H1 (cell line): ENCODE results near the gene U2SURP. TPM values are rescaled to one million over a fixed set of nuclear protein-coding genes. Genes with fewer than 3 reads are reported as not detected.

Experiments used
- CTCF ChIA-PET: fragments of 300-600 bp; sonication (Branson Sonifier 250); formaldehyde crosslinking; loops from one replicate; lab custom pipeline; 2021; ENCODE audit not compliant: partially characterized antibody; lab: Charles Lee
- POLR2A ChIA-PET: fragments of 300-600 bp; sonication (Branson Sonifier 250); formaldehyde crosslinking; loops from one replicate; lab custom pipeline; 2021; ENCODE audit warnings: inconsistent platforms; ENCODE audit not compliant: partially characterized antibody; lab: Charles Lee
- DNase-seq, 2 experiments: peaks; one replicate each; pipeline versions ENCODE4 v3.0.0 to v3.0.0-alpha.2; 2010 to 2022; ENCODE audit warnings: low spot score in 2 of 2, low read depth in 1 of 2, mixed read lengths in 1 of 2
- FAIRE-seq: peaks from 2 replicates; lab custom pipeline; 2011; peaks lifted over from hg19 to GRCh38; lab: Jason Lieb, UNC
- H2AFZ ChIP-seq: 2 replicates; pipeline ENCODE4 v1.8.1; 2012; ENCODE audit warnings: low read length, inconsistent platforms
- H2AK5ac ChIP-seq: 2 replicates; pipeline ENCODE4 v1.6.1; 2013; ENCODE audit warnings: low read depth, low read length
- H2BK120ac ChIP-seq: replicated peaks from 2 replicates; pipeline ENCODE3; 2013; ENCODE audit warnings: low read depth, low read length, inconsistent platforms
- H2BK12ac ChIP-seq: 2 replicates; pipeline ENCODE4 v1.6.1; 2013; ENCODE audit warnings: low read depth, low read length
- H2BK15ac ChIP-seq: 2 replicates; pipeline ENCODE4 v1.6.1; 2013; ENCODE audit warnings: low read length
- H2BK20ac ChIP-seq: 2 replicates; pipeline ENCODE4 v1.6.1; 2013; ENCODE audit warnings: low read length
- H2BK5ac ChIP-seq: 2 replicates; pipeline ENCODE4 v1.6.1; 2013; ENCODE audit warnings: low read depth, low read length
- H3K14ac ChIP-seq: 2 replicates; pipeline ENCODE4 v1.6.1; 2013; ENCODE audit warnings: inconsistent platforms; ENCODE audit not compliant: insufficient read length
- H3K18ac ChIP-seq: 2 replicates; pipeline ENCODE4 v1.6.1; 2013; ENCODE audit warnings: low read length; ENCODE audit errors: extremely low read depth
- H3K23ac ChIP-seq: 2 replicates; pipeline ENCODE4 v1.6.1; 2013; ENCODE audit warnings: inconsistent platforms; ENCODE audit not compliant: insufficient read length
- H3K23me2 ChIP-seq: 2 replicates; pipeline ENCODE4 v1.6.1; 2013; ENCODE audit warnings: low read depth, low read length
- H3K27ac ChIP-seq: 2 replicates; pipeline ENCODE4 v1.6.1; 2011; ENCODE audit warnings: low read depth, low read length, inconsistent platforms
- H3K27me3 ChIP-seq, 4 experiments: replicated peaks in 1 of 4; 1 replicate in 1 of 4; 2 replicates in 3 of 4; pipeline versions ENCODE4 v1.6.1 to v1.8.1; 2011 to 2013; ENCODE audit warnings: low read length in 3 of 4, mild to moderate bottlenecking in 3 of 4, inconsistent platforms in 2 of 4, mixed read lengths in 2 of 4, moderate library complexity in 1 of 4; ENCODE audit not compliant: control insufficient read depth in 3 of 4, insufficient read depth in 3 of 4; ENCODE audit errors: extremely low read depth in 1 of 4
- H3K36me3 ChIP-seq, 4 experiments: 2 replicates each; pipeline versions ENCODE4 v1.6.1 to v1.8.1; 2011 to 2013; ENCODE audit warnings: mild to moderate bottlenecking in 4 of 4, low read length in 3 of 4, moderate library complexity in 2 of 4, control low read depth in 1 of 4, inconsistent platforms in 1 of 4; ENCODE audit not compliant: insufficient read depth in 4 of 4, control insufficient read depth in 2 of 4
- H3K4ac ChIP-seq: replicated peaks from 2 replicates; pipeline ENCODE3; 2013; ENCODE audit warnings: low read length, low read depth, mixed read lengths, inconsistent platforms; ENCODE audit not compliant: insufficient read length
- H3K4me1 ChIP-seq, 4 experiments: replicated peaks in 1 of 4; 1 replicate in 1 of 4; 2 replicates in 3 of 4; pipeline versions ENCODE4 v1.6.1 to v1.8.1; 2011 to 2013; ENCODE audit warnings: low read length in 3 of 4, inconsistent platforms in 2 of 4, mixed read lengths in 1 of 4; ENCODE audit not compliant: insufficient read depth in 4 of 4, control insufficient read depth in 3 of 4
- H3K4me2 ChIP-seq, 2 experiments: 2 replicates each; pipeline versions ENCODE4 v1.6.1 to v1.8.1; 2011 to 2013; ENCODE audit warnings: low read depth in 2 of 2, low read length in 2 of 2, control low read depth in 1 of 2, inconsistent platforms in 1 of 2, mild to moderate bottlenecking in 1 of 2; ENCODE audit not compliant: insufficient read depth in 1 of 2
- H3K4me3 ChIP-seq, 4 experiments: fragments of 200-600, 300-600 bp in 1 of 4; sonication (generic), shearing (Covaris generic), sonication (Bioruptor Twin) in 1 of 4; 2 replicates each; pipeline versions ENCODE4 v1.5.1 to v1.8.1; 2011 to 2016; ENCODE audit warnings: low read length in 4 of 4, low read depth in 3 of 4, control low read depth in 2 of 4, inconsistent platforms in 2 of 4, mild to moderate bottlenecking in 2 of 4, mixed read lengths in 1 of 4, moderate library complexity in 1 of 4; ENCODE audit not compliant: insufficient read depth in 2 of 4; ENCODE audit errors: extremely low read depth in 1 of 4
- H3K56ac ChIP-seq: replicated peaks from 2 replicates; pipeline ENCODE3; 2013; ENCODE audit warnings: low read depth, mild to moderate bottlenecking, mixed read lengths, low read length, inconsistent platforms; ENCODE audit not compliant: insufficient read length
- H3K79me1 ChIP-seq: 2 replicates; pipeline ENCODE4 v1.6.1; 2013; ENCODE audit warnings: low read depth, low read length, control low read depth
- H3K79me2 ChIP-seq, 2 experiments: 2 replicates each; pipeline versions ENCODE4 v1.6.1 to v1.8.1; 2012 to 2013; ENCODE audit warnings: low read length in 2 of 2, mild to moderate bottlenecking in 2 of 2, inconsistent platforms in 1 of 2; ENCODE audit not compliant: insufficient read depth in 2 of 2, control insufficient read depth in 1 of 2
- H3K9ac ChIP-seq, 4 experiments: replicated peaks in 1 of 4; 1 replicate in 1 of 4; 2 replicates in 3 of 4; pipeline versions ENCODE4 v1.6.1 to v1.8.1; 2011 to 2013; ENCODE audit warnings: low read depth in 3 of 4, low read length in 3 of 4, control low read depth in 2 of 4, mild to moderate bottlenecking in 2 of 4, moderate library complexity in 2 of 4, inconsistent platforms in 1 of 4; ENCODE audit errors: extremely low read depth in 1 of 4
- H3K9me3 ChIP-seq, 2 experiments: 2 replicates each; pipeline versions ENCODE4 v1.6.1 to v1.8.1; 2012 to 2013; ENCODE audit warnings: mild to moderate bottlenecking in 2 of 2, moderate library complexity in 2 of 2, control low read depth in 1 of 2, inconsistent platforms in 1 of 2, low read depth in 1 of 2, low read length in 1 of 2, mixed read lengths in 1 of 2; ENCODE audit not compliant: insufficient read depth in 2 of 2
- H4K20me1 ChIP-seq, 2 experiments: replicated peaks in 1 of 2; 2 replicates each; pipeline versions ENCODE3 to v1.8.1; 2011 to 2013; ENCODE audit warnings: inconsistent platforms in 2 of 2, low read length in 2 of 2, mild to moderate bottlenecking in 1 of 2; ENCODE audit not compliant: insufficient read depth in 2 of 2, control insufficient read depth in 1 of 2
- H4K5ac ChIP-seq: 2 replicates; pipeline ENCODE4 v1.6.1; 2013; ENCODE audit warnings: low read length, low read depth, mixed read lengths, inconsistent platforms; ENCODE audit not compliant: insufficient read length
- H4K8ac ChIP-seq: 2 replicates; pipeline ENCODE4 v1.8.0; 2013; ENCODE audit warnings: mild to moderate bottlenecking, moderate library complexity, low read length, inconsistent platforms; ENCODE audit not compliant: insufficient read depth; ENCODE audit errors: extremely low read depth
- H4K91ac ChIP-seq: replicated peaks from 2 replicates; pipeline ENCODE3; 2013; ENCODE audit warnings: low read length, mixed read lengths, inconsistent platforms; ENCODE audit not compliant: insufficient read length
- TEAD4 ChIP-seq: IDR thresholded peaks from 2 replicates; pipeline ENCODE4 v1.6.1; 2012; ENCODE audit warnings: low read depth, low read length, inconsistent platforms, mixed read lengths
- USF2 ChIP-seq: IDR thresholded peaks from 2 replicates; pipeline ENCODE4 v1.6.1; 2011; ENCODE audit warnings: low read length, improper control_type of control experiment
- WGBS, 2 experiments: shearing (Covaris generic) in 1 of 2; methylation state at CpG; one replicate each; pipeline versions ENCODE4 v1.1.6 to v1.1.7; 2013 to 2015; ENCODE audit warnings: low lambda C conversion rate in 2 of 2, mixed read lengths in 2 of 2, inconsistent platforms in 1 of 2, low coverage in 1 of 2, missing lambda C conversion rate in 1 of 2; ENCODE audit not compliant: insufficient replicate concordance in 2 of 2, insufficient coverage in 1 of 2, insufficient read length in 1 of 2; ENCODE audit errors: extremely low coverage in 1 of 2, missing lambda C conversion rate in 1 of 2; 5-methylcytosine and 5-hydroxymethylcytosine counted together
- polyA plus RNA-seq, 7 experiments: library from polyadenylated mRNA; depleted of rRNA in 3 of 7; stranded (reverse) in 5 of 7; unstranded in 2 of 7; fragments of >200 nt in 5 of 7; fragments of 200-250 nt in 2 of 7; gene quantifications; 1 replicate in 5 of 7; 2 replicates in 1 of 7; 4 replicates in 1 of 7; pipeline versions ENCODE4 v1.2.1 to v1.2.3, GENCODE V29; 2011 to 2013; ENCODE audit warnings: missing spikeins in 2 of 7, mixed read lengths in 2 of 7
- total RNA-seq: library from RNA; stranded (reverse); fragmentation: NEBNext Ultra II Directional; extraction: Animal tissue kit (Norgen Biotek cat#: 25700); gene quantifications from 2 replicates; pipeline ENCODE4 v1.2.1, GENCODE V29; 2021

Gene U2SURP
- total and polyA plus RNA-seq, 2 of the 8 experiments (the other 6 are each of a cell fraction or from before 2014, with no cell fraction given): 22.2 to 167 TPM

- Histone ChIP-seq H3K27me3 (no peaks in the 10 kb centered on the region), H3K27ac (no peak overlapping the region), H4K5ac (no peak overlapping the region), H2BK12ac (no peak overlapping the region), H2BK20ac (no peak overlapping the region; the same call in 1 of the 2 replicates), H3K36me3 (no peaks in the 10 kb centered on the region), H3K4me2 (no peak overlapping the region), H3K4me1 (peaks cover 0 to 1% (median 0%) of the 10 kb centered on the region in 4 experiments; a peak in 1 of 7 replicates), H3K4me3 (no peak overlapping the region), H3K14ac (no peak overlapping the region), H2BK120ac (no peak overlapping the region), H3K23ac (no peak overlapping the region), H2BK5ac (no peak overlapping the region), H4K20me1 (no peaks in the 10 kb centered on the region), H2AFZ (peak overlapping the region; percentile 73; the same call in 1 of the 2 replicates), H4K8ac (no peak overlapping the region), H2BK15ac (no peak overlapping the region; the same call in 1 of the 2 replicates), H3K79me2 (no peaks in the 10 kb centered on the region), H3K9me3 (no peaks in the 10 kb centered on the region), H3K23me2 (peaks cover 2% of the 10 kb centered on the region; the same call in 1 of the 2 replicates), H3K9ac (no peak overlapping the region; a peak in 1 of 7 replicates), H3K18ac (no peak overlapping the region), H3K4ac (no peak overlapping the region), H3K56ac (no peak overlapping the region), H3K79me1 (no peaks in the 10 kb centered on the region), H2AK5ac (no peak overlapping the region), H4K91ac (no peak overlapping the region)
- POLR2A ChIA-PET: interaction anchor here (0.5 to 2.2 kb wide), 2 partner anchors 12 to 49 kb away, joined by 3 to 6 read pairs; partner anchors contain the start of gene U2SURP
- WGBS, 2 experiments: 90% methylated on average over 8 of the region's 8 CpGs; no CpG with 5 or more reads in 1 of the 2 experiments
- DNase-seq (no peak), FAIRE-seq (no peak)
- CTCF ChIA-PET: interaction anchor here (0.8 to 2.4 kb wide), 9 partner anchors 10 to 67 kb away, joined by 3 to 12 read pairs (median 4); no protein-coding TSS in a partner anchor
- no peak for TF ChIP-seq TEAD4
- TF ChIP-seq USF2: no peak
Observed at GRCh38 chr3:142952272-142953193, 48.8 kb upstream of the U2SURP start.
